Measurements from ENCODE around the gene ADPRHL1.
A peak's percentile ranks its signal among the peaks of the same experiment; 100 is the strongest.

The ADPRHL1 gene

DNA sequence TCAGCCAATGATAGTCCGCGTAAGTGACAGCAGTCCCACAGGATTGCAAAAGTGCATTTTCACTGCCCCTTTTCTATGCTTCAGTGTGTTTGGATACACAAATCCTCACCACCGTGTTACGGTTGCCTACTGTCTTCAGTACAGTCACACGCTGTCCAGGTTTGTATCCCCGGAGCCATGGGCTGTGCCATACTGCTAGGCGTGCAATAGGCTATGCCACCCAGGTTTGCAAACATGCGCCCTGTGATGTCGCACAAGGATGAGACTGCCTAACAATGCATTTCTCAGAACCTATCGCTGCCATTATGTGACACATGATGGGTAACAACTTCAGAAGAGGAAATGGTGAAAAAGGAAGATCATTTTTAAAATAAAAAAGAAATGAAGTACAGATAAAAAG is 16.8 kb upstream of the ADPRHL1 start:
- ATAC-seq (no peak), DNase-seq (no peak)
- H3K36me3 Mint-ChIP-seq (ENCODE audit: low read depth) = peaks cover 30% of the 10 kb centered on the region
- peaks cover 4% of the 10 kb centered on the region for H3K4me1 Mint-ChIP-seq
- no peaks in the 10 kb centered on the region for H3K27me3 Mint-ChIP-seq
- H3K9me3 Mint-ChIP-seq = no peaks in the 10 kb centered on the region
- H3K27ac Mint-ChIP-seq = no peak overlapping the region
- no peak overlapping the region for H3K4me3 Mint-ChIP-seq

DNA sequence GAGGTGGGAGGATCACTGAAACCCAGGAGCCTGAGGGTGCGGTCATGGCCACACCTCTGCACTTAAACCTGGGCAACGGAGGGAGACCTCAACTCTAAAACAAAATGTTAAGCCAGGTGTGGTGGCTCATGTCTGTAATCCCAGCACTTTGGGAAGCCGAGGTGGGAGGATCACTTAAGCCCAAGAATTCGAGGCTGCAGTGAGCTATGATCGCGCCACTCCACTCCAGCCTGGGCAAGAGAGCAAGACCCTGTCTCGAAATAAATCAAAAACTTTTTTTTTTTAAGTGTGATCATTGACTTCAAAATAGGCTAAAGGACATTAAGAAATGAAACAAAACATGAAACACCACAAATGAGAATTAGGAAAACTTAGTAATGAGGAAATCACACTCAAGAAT is 16.3 kb upstream of the ADPRHL1 start:
- Mint-ChIP-seq H3K9me3 (no peaks in the 10 kb centered on the region), H3K4me3 (no peak overlapping the region), H3K4me1 (peaks cover 4% of the 10 kb centered on the region), H3K36me3 (ENCODE audit: low read depth) (peaks cover 26% of the 10 kb centered on the region), H3K27ac (no peak overlapping the region), H3K27me3 (no peaks in the 10 kb centered on the region)
- no peak for ATAC-seq
- no peak for DNase-seq

DNA sequence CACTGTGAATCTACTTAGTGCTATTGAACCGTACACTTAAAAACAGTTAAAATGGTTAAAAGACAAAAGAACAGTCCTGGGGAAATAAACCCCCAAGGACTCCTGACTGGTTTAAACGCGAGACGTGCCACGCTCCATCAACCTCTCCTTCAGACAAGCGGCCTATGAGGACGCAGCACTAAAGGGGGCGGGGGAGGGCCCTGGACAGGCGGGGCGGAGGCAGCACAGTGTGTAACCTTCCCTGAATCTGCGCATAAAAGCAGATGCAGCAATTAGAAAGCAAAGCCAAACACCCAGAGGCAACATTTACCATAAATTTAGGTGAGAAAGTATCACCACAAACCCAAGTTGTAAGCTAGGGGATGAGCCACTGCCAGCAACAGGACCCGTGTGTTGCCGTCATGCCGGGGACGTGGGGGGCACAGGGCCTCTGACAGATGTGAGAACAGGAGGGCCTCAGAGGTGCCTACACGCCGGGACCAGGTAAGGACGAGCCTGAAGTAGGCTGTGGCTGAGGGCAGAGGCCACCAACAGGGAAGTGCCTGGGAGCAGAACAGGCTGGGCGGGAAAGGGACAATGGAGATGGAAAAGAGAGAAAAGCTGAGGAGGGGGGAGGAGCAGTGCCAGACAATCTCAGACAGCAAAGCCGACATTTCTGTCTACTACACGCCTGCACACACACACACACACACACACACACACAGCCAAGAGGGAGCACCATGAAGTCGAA is 15.3 kb upstream of the ADPRHL1 start:
- H3K9me3 Mint-ChIP-seq = no peaks in the 10 kb centered on the region
- H3K4me1 Mint-ChIP-seq = peaks cover 4% of the 10 kb centered on the region
- no peak for ATAC-seq
- no peak for DNase-seq
- no peak overlapping the region for H3K4me3 Mint-ChIP-seq
- H3K27ac Mint-ChIP-seq = no peak overlapping the region
- peaks cover 26% of the 10 kb centered on the region for H3K36me3 Mint-ChIP-seq (ENCODE audit: low read depth)
- H3K27me3 Mint-ChIP-seq = no peaks in the 10 kb centered on the region

DNA sequence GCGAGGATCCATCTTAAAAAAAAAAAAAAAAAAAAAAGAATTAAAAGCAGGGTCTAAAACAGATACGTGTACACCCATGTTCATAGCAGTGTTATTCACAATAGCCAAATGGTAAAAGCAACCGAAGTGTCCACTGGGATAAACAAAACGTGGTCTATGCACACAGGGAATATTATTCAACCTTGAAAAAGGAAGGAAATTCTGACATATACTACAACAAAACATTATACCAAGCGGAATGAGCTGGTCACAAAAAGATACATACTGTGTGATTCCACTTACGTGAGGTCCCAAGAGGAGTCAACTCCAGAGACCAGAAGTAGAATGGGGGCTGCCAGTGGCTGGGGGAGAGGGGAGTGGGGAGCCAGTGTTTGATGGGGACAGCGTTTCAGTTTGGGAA is 14.7 kb upstream of the ADPRHL1 start:
- Mint-ChIP-seq H3K36me3 (ENCODE audit: low read depth) (peaks cover 23% of the 10 kb centered on the region), H3K4me1 (peaks cover 4% of the 10 kb centered on the region), H3K4me3 (no peak overlapping the region), H3K27me3 (no peaks in the 10 kb centered on the region), H3K9me3 (no peaks in the 10 kb centered on the region), H3K27ac (no peak overlapping the region)
- ATAC-seq = no peak
- no peak for DNase-seq

DNA sequence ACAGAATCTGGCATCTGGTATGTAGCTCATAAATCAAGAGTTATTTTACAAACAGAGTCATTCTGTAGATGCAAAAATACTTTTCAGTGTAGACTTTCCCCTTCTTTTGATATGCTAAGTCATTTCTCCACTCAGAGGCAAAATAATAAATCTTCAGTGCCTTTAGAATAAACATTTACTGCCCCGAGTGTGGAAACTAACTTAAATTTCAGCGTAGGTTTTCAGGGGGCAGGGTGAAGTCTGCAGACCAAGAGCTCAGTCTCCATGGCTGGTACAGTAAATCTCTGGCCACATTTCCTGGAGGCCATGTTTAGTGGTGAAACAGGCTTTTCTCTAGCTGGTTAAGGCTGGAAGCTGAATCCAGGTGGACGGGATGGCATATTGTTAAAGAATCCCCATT is 13.1 kb upstream of the ADPRHL1 start:
- peaks cover 4% of the 10 kb centered on the region for H3K4me1 Mint-ChIP-seq
- no peak overlapping the region for H3K27ac Mint-ChIP-seq
- peaks cover 19% of the 10 kb centered on the region for H3K36me3 Mint-ChIP-seq (ENCODE audit: low read depth)

DNA sequence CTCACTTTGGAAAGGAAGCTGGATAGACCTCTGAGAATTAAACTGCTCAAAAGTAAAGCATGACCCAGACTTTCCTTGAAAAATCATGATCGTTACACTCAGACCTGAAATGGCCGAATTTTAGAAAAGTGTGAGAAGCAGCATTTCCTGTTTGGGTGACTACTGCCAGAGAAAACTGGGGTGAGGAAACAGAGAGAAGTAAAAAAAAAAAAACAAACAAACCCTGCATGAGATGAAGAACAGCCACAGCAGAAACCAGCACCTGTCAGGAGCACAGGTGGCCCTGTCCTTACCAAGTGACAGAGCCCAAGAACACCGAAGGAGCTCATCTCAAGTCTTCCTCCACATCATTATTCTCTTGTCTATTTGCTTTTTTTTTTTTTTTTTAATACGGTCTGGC is 12.0 kb upstream of the ADPRHL1 start:
- ATAC-seq = no peak
- H3K4me1 Mint-ChIP-seq = peaks cover 4% of the 10 kb centered on the region
- no peaks in the 10 kb centered on the region for H3K27me3 Mint-ChIP-seq
- H3K9me3 Mint-ChIP-seq = no peaks in the 10 kb centered on the region
- no peak overlapping the region for H3K27ac Mint-ChIP-seq
- H3K36me3 Mint-ChIP-seq (ENCODE audit: low read depth) = peaks cover 18% of the 10 kb centered on the region
- no peak for DNase-seq
- no peak overlapping the region for H3K4me3 Mint-ChIP-seq

More for the DNA sequence above, 13.1 kb upstream of the ADPRHL1 start:
- ATAC-seq (no peak), DNase-seq (no peak)
- Mint-ChIP-seq H3K4me3 (no peak overlapping the region), H3K27me3 (no peaks in the 10 kb centered on the region), H3K9me3 (no peaks in the 10 kb centered on the region)

DNA sequence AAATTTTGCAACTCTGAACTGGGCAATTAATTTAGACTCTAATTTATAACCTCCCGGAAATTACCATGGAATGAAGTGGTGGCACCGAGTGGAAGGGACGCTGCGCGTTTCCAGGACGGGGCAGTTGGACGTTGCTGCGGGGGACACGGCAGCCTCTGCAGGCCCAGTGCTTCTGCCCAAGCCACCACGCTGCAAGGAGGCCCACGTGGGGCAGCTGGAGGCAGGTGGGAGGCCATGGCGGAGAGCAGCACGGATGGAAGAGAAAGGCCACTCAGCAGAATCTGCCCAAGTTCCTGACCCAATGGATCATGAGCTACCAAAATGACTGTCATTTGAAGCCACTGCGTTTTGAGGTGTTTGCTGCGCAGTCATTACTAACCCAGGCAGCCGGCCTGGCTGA is 11.2 kb upstream of the ADPRHL1 start:
- H3K27ac Mint-ChIP-seq = peak overlapping the region; percentile 7
- H3K27me3 Mint-ChIP-seq = no peaks in the 10 kb centered on the region
- H3K9me3 Mint-ChIP-seq = no peaks in the 10 kb centered on the region
- peaks cover 4% of the 10 kb centered on the region for H3K4me1 Mint-ChIP-seq
- no peak for DNase-seq
- ATAC-seq = no peak
- no peak overlapping the region for H3K4me3 Mint-ChIP-seq
- H3K36me3 Mint-ChIP-seq (ENCODE audit: low read depth) = peaks cover 18% of the 10 kb centered on the region

DNA sequence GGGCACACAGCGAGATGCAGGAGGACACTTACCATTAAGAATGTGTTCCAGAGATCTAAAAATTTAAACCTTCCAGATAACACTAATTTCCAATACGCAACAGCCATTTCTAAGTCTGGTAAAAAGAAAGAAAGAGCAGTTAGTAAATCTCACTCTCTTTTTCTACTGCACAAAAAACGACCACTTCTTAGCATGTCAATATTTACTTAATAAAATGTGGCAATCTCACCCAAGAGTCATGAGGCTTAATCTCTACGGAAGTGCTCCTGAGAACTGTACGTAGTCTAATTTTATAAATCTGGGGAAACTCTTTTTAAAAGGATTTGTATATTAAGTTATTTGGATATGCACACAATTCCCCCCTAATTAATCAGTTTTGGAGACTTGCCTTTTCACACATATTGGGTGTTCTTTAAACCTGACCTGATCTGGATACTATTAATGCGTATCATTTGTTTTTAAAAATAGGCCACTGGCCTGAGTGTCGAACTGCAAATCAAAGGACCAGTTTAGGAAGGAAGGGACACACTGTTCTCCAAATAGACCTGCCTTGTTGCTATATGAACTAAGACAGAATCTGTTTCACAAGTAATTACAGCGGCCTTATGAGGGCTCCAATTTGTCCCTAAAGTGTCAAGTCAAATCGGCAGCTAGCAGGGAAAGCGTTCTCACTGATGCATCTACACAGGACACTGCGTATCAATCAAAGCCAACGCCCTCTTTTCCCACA is 7.9 kb upstream of the ADPRHL1 start:
- Mint-ChIP-seq H3K4me1 (peaks cover 4% of the 10 kb centered on the region), H3K4me3 (no peak overlapping the region), H3K27me3 (no peaks in the 10 kb centered on the region), H3K27ac (no peak overlapping the region), H3K36me3 (ENCODE audit: low read depth) (peaks cover 7% of the 10 kb centered on the region), H3K9me3 (no peaks in the 10 kb centered on the region)
- ATAC-seq = no peak
- no peak for DNase-seq

DNA sequence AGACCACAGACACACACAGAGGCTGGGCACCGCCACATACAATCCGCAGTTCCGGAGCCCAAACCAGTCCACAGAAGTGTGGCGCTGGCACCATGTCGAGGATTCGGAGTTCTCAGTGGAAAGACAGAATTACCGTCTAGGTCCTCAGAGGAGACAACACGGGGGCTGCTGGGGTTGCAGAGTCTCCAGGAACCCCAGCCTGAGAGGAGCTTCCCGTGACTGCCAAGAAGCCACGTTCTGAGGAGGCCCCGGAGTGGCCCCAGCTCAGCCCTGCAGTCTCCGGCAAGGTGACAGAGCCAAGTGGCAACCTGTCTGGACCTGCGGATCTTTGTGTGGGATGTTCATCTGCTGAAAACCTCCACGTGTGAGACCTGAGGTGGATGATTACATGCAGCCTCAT is 7.3 kb upstream of the ADPRHL1 start:
- Mint-ChIP-seq H3K27me3 (no peaks in the 10 kb centered on the region), H3K36me3 (ENCODE audit: low read depth) (peaks cover 10% of the 10 kb centered on the region), H3K4me3 (no peak overlapping the region), H3K9me3 (no peaks in the 10 kb centered on the region), H3K4me1 (peaks cover 4% of the 10 kb centered on the region), H3K27ac (no peak overlapping the region)
- DNase-seq (no peak), ATAC-seq (no peak)

DNA sequence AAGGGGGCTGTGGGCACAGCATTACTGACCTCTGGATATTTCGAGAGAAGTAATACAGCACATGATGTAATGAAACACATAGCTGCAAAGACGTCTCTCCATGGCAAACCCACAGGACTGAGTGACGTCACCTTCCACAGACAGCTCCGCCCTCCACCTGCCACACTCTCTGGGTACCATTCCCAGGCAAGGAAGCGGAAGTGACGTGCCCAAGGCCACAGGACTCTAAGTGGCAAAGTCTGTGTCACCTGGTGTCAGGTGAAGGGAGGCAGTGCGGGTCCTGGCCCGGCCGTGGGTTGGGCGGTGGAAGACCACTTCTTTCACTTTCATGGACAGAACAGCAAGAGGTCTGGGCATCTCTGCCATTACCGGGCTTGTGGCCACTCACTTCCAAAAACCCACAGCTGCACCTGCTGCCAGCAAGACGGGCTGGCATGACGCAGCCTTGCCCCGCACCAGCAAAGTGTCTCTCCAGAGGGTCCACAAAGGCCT is 6.8 kb upstream of the ADPRHL1 start:
- H3K4me1 Mint-ChIP-seq = peaks cover under 1% of the 10 kb centered on the region
- no peaks in the 10 kb centered on the region for H3K9me3 Mint-ChIP-seq
- ATAC-seq (no peak), DNase-seq (no peak)
- peaks cover 13% of the 10 kb centered on the region for H3K36me3 Mint-ChIP-seq (ENCODE audit: low read depth)
- no peak overlapping the region for H3K4me3 Mint-ChIP-seq
- H3K27me3 Mint-ChIP-seq = no peaks in the 10 kb centered on the region
- no peak overlapping the region for H3K27ac Mint-ChIP-seq

DNA sequence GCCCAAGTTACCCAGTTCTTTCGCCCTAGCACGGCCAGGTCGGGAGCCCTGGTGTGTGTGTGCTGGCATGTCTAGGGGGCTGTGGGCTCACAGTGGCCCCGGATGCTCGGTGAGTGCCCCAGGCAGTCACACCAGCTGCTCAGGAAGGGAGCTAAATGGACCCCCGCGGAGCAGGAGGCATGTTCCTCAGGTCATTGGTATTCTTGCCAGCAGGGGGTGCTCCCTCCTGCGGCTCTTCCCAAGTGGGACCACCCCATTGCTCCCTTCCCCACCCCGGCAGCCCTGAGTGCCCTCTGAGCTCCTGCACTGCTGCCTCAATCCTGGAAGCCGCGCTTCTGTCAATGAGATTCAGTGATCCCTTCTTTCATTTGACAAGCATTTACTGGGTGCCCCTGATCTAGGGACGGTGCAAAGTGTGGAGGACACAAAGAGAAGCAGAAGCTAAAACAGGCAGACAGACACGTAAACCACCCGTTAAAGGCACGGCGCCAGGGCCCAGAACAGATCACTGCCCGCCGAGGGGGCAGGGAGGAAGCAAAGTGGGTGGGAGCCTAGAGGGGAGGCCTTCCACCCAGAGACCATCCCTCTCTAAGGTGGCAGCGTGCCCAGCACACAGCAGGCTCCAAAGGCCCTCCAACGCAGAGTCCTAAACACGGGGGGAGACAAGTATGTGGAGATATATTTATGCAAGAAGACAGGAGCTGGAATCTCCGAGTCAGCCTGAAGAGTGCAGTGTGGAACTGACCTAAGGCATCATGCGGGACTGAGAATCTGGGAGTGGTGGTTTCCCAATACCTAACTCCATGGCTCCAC is 5.2 kb upstream of the ADPRHL1 start:
- Mint-ChIP-seq H3K4me3 (no peak overlapping the region), H3K27me3 (no peaks in the 10 kb centered on the region), H3K9me3 (no peaks in the 10 kb centered on the region), H3K36me3 (ENCODE audit: low read depth) (peaks cover 13% of the 10 kb centered on the region), H3K27ac (no peak overlapping the region), H3K4me1 (no peaks in the 10 kb centered on the region)
- ATAC-seq (no peak), DNase-seq (peak; percentile 14)

DNA sequence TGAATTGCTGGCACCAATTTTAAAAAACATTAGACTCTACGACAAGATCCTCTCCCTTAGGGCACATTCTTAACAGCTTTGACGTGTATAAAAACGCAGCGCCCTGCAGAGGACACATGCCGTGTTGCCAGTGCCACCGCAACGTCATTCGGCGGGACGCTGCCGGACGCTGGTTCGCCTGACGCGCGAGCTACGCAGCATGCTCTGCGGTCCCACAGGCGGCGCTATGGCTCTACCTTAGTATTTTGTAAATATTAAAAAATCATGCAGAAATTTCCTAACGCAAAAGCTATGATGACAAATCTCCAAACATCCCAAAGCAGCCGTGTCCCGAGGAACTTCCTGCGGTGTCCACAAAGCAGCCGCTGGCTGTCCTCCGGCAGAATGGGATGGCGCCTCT is 4.2 kb upstream of the ADPRHL1 start:
- H3K27ac Mint-ChIP-seq = no peak overlapping the region
- peaks cover 13% of the 10 kb centered on the region for H3K36me3 Mint-ChIP-seq (ENCODE audit: low read depth)
- ATAC-seq = no peak
- no peaks in the 10 kb centered on the region for H3K4me1 Mint-ChIP-seq
- no peak for DNase-seq
- H3K9me3 Mint-ChIP-seq = no peaks in the 10 kb centered on the region
- no peaks in the 10 kb centered on the region for H3K27me3 Mint-ChIP-seq
- no peak overlapping the region for H3K4me3 Mint-ChIP-seq

DNA sequence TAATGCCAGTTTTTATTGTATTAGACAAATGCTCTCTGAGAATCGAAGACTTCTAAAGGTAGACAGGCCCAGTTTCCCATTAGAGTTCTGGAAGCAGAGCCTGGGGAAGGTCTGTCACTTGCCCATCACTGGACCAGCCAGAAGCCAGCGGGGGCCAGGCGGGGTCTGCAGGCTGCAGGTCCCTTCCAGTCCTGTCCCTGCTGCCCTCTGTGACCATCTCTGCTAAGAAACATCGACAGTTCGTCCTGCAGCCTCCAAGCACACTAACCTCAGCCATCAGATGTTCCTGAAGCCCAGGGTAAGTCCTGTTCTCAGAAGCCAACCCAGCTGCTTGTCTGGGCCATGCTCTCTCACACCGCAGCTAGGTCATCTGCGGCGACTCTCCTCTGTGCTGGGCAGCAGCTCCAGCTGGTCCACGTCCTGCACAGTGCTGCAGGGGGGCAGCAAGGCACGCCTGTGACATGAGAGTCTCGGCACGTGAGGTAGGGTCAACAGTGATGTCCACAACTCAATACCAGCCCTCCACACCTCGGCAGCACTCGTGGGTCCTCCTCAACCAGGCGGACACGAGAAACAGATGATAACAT is 2.9 kb upstream of the ADPRHL1 start:
- Mint-ChIP-seq H3K4me1 (no peaks in the 10 kb centered on the region), H3K27me3 (no peaks in the 10 kb centered on the region), H3K9me3 (no peaks in the 10 kb centered on the region), H3K36me3 (ENCODE audit: low read depth) (peaks cover 13% of the 10 kb centered on the region), H3K4me3 (no peak overlapping the region), H3K27ac (no peak overlapping the region)
- DNase-seq = no peak
- no peak for ATAC-seq

DNA sequence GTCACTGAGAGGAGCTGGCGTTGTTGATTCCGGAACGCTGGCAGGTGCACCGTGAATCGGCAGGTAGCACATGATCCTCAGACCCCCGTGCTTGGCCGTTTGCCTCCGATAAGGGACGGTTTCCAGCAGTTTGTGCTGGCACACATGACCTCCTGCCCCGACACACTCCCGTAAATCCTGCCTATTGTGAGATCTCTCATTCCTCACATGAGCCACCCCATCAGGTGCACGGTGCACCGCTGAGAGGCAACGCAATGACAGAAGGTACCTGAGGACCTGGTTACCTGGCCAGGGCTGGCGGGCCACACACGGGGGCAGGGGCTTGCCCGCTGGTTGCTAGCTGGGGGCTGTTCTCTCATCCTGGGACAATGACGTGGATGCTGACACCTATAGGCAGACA is 2.1 kb upstream of the ADPRHL1 start:
- H3K36me3 Mint-ChIP-seq (ENCODE audit: low read depth) = peaks cover 13% of the 10 kb centered on the region
- DNase-seq = no peak
- no peak overlapping the region for H3K4me3 Mint-ChIP-seq
- H3K27me3 Mint-ChIP-seq = no peaks in the 10 kb centered on the region
- H3K27ac Mint-ChIP-seq = no peak overlapping the region
- H3K9me3 Mint-ChIP-seq = no peaks in the 10 kb centered on the region
- no peaks in the 10 kb centered on the region for H3K4me1 Mint-ChIP-seq
- no peak for ATAC-seq
